H1 (cell line): Measurements from ENCODE around the gene ZNHIT3. TPM values are rescaled to one million over a fixed set of nuclear protein-coding genes. Genes with fewer than 3 reads are reported as not detected.

Experiments used
- CTCF ChIA-PET: fragments of 300-600 bp; sonication (Branson Sonifier 250); formaldehyde crosslinking; loops from one replicate; lab custom pipeline; 2021; ENCODE audit not compliant: partially characterized antibody; lab: Charles Lee
- POLR2A ChIA-PET: fragments of 300-600 bp; sonication (Branson Sonifier 250); formaldehyde crosslinking; loops from one replicate; lab custom pipeline; 2021; ENCODE audit warnings: inconsistent platforms; ENCODE audit not compliant: partially characterized antibody; lab: Charles Lee
- DNase-seq, 2 experiments: peaks; one replicate each; pipeline versions ENCODE4 v3.0.0 to v3.0.0-alpha.2; 2010 to 2022; ENCODE audit warnings: low spot score in 2 of 2, low read depth in 1 of 2, mixed read lengths in 1 of 2
- FAIRE-seq: peaks from 2 replicates; lab custom pipeline; 2011; peaks lifted over from hg19 to GRCh38; lab: Jason Lieb, UNC
- H2AFZ ChIP-seq: 2 replicates; pipeline ENCODE4 v1.8.1; 2012; ENCODE audit warnings: low read length, inconsistent platforms
- H2AK5ac ChIP-seq: 2 replicates; pipeline ENCODE4 v1.6.1; 2013; ENCODE audit warnings: low read depth, low read length
- H2BK120ac ChIP-seq: replicated peaks from 2 replicates; pipeline ENCODE3; 2013; ENCODE audit warnings: low read depth, low read length, inconsistent platforms
- H2BK12ac ChIP-seq: 2 replicates; pipeline ENCODE4 v1.6.1; 2013; ENCODE audit warnings: low read depth, low read length
- H2BK15ac ChIP-seq: 2 replicates; pipeline ENCODE4 v1.6.1; 2013; ENCODE audit warnings: low read length
- H2BK20ac ChIP-seq: 2 replicates; pipeline ENCODE4 v1.6.1; 2013; ENCODE audit warnings: low read length
- H2BK5ac ChIP-seq: 2 replicates; pipeline ENCODE4 v1.6.1; 2013; ENCODE audit warnings: low read depth, low read length
- H3K14ac ChIP-seq: 2 replicates; pipeline ENCODE4 v1.6.1; 2013; ENCODE audit warnings: inconsistent platforms; ENCODE audit not compliant: insufficient read length
- H3K18ac ChIP-seq: 2 replicates; pipeline ENCODE4 v1.6.1; 2013; ENCODE audit warnings: low read length; ENCODE audit errors: extremely low read depth
- H3K23ac ChIP-seq: 2 replicates; pipeline ENCODE4 v1.6.1; 2013; ENCODE audit warnings: inconsistent platforms; ENCODE audit not compliant: insufficient read length
- H3K23me2 ChIP-seq: 2 replicates; pipeline ENCODE4 v1.6.1; 2013; ENCODE audit warnings: low read depth, low read length
- H3K27ac ChIP-seq: 2 replicates; pipeline ENCODE4 v1.6.1; 2011; ENCODE audit warnings: low read depth, low read length, inconsistent platforms
- H3K27me3 ChIP-seq, 4 experiments: replicated peaks in 1 of 4; 1 replicate in 1 of 4; 2 replicates in 3 of 4; pipeline versions ENCODE4 v1.6.1 to v1.8.1; 2011 to 2013; ENCODE audit warnings: low read length in 3 of 4, mild to moderate bottlenecking in 3 of 4, inconsistent platforms in 2 of 4, mixed read lengths in 2 of 4, moderate library complexity in 1 of 4; ENCODE audit not compliant: control insufficient read depth in 3 of 4, insufficient read depth in 3 of 4; ENCODE audit errors: extremely low read depth in 1 of 4
- H3K36me3 ChIP-seq, 4 experiments: 2 replicates each; pipeline versions ENCODE4 v1.6.1 to v1.8.1; 2011 to 2013; ENCODE audit warnings: mild to moderate bottlenecking in 4 of 4, low read length in 3 of 4, moderate library complexity in 2 of 4, control low read depth in 1 of 4, inconsistent platforms in 1 of 4; ENCODE audit not compliant: insufficient read depth in 4 of 4, control insufficient read depth in 2 of 4
- H3K4ac ChIP-seq: replicated peaks from 2 replicates; pipeline ENCODE3; 2013; ENCODE audit warnings: low read length, low read depth, mixed read lengths, inconsistent platforms; ENCODE audit not compliant: insufficient read length
- H3K4me1 ChIP-seq, 4 experiments: replicated peaks in 1 of 4; 1 replicate in 1 of 4; 2 replicates in 3 of 4; pipeline versions ENCODE4 v1.6.1 to v1.8.1; 2011 to 2013; ENCODE audit warnings: low read length in 3 of 4, inconsistent platforms in 2 of 4, mixed read lengths in 1 of 4; ENCODE audit not compliant: insufficient read depth in 4 of 4, control insufficient read depth in 3 of 4
- H3K4me2 ChIP-seq, 2 experiments: 2 replicates each; pipeline versions ENCODE4 v1.6.1 to v1.8.1; 2011 to 2013; ENCODE audit warnings: low read depth in 2 of 2, low read length in 2 of 2, control low read depth in 1 of 2, inconsistent platforms in 1 of 2, mild to moderate bottlenecking in 1 of 2; ENCODE audit not compliant: insufficient read depth in 1 of 2
- H3K4me3 ChIP-seq, 4 experiments: fragments of 200-600, 300-600 bp in 1 of 4; sonication (generic), shearing (Covaris generic), sonication (Bioruptor Twin) in 1 of 4; 2 replicates each; pipeline versions ENCODE4 v1.5.1 to v1.8.1; 2011 to 2016; ENCODE audit warnings: low read length in 4 of 4, low read depth in 3 of 4, control low read depth in 2 of 4, inconsistent platforms in 2 of 4, mild to moderate bottlenecking in 2 of 4, mixed read lengths in 1 of 4, moderate library complexity in 1 of 4; ENCODE audit not compliant: insufficient read depth in 2 of 4; ENCODE audit errors: extremely low read depth in 1 of 4
- H3K56ac ChIP-seq: replicated peaks from 2 replicates; pipeline ENCODE3; 2013; ENCODE audit warnings: low read depth, mild to moderate bottlenecking, mixed read lengths, low read length, inconsistent platforms; ENCODE audit not compliant: insufficient read length
- H3K79me1 ChIP-seq: 2 replicates; pipeline ENCODE4 v1.6.1; 2013; ENCODE audit warnings: low read depth, low read length, control low read depth
- H3K79me2 ChIP-seq, 2 experiments: 2 replicates each; pipeline versions ENCODE4 v1.6.1 to v1.8.1; 2012 to 2013; ENCODE audit warnings: low read length in 2 of 2, mild to moderate bottlenecking in 2 of 2, inconsistent platforms in 1 of 2; ENCODE audit not compliant: insufficient read depth in 2 of 2, control insufficient read depth in 1 of 2
- H3K9ac ChIP-seq, 4 experiments: replicated peaks in 1 of 4; 1 replicate in 1 of 4; 2 replicates in 3 of 4; pipeline versions ENCODE4 v1.6.1 to v1.8.1; 2011 to 2013; ENCODE audit warnings: low read depth in 3 of 4, low read length in 3 of 4, control low read depth in 2 of 4, mild to moderate bottlenecking in 2 of 4, moderate library complexity in 2 of 4, inconsistent platforms in 1 of 4; ENCODE audit errors: extremely low read depth in 1 of 4
- H3K9me3 ChIP-seq, 2 experiments: 2 replicates each; pipeline versions ENCODE4 v1.6.1 to v1.8.1; 2012 to 2013; ENCODE audit warnings: mild to moderate bottlenecking in 2 of 2, moderate library complexity in 2 of 2, control low read depth in 1 of 2, inconsistent platforms in 1 of 2, low read depth in 1 of 2, low read length in 1 of 2, mixed read lengths in 1 of 2; ENCODE audit not compliant: insufficient read depth in 2 of 2
- H4K20me1 ChIP-seq, 2 experiments: replicated peaks in 1 of 2; 2 replicates each; pipeline versions ENCODE3 to v1.8.1; 2011 to 2013; ENCODE audit warnings: inconsistent platforms in 2 of 2, low read length in 2 of 2, mild to moderate bottlenecking in 1 of 2; ENCODE audit not compliant: insufficient read depth in 2 of 2, control insufficient read depth in 1 of 2
- H4K5ac ChIP-seq: 2 replicates; pipeline ENCODE4 v1.6.1; 2013; ENCODE audit warnings: low read length, low read depth, mixed read lengths, inconsistent platforms; ENCODE audit not compliant: insufficient read length
- H4K8ac ChIP-seq: 2 replicates; pipeline ENCODE4 v1.8.0; 2013; ENCODE audit warnings: mild to moderate bottlenecking, moderate library complexity, low read length, inconsistent platforms; ENCODE audit not compliant: insufficient read depth; ENCODE audit errors: extremely low read depth
- H4K91ac ChIP-seq: replicated peaks from 2 replicates; pipeline ENCODE3; 2013; ENCODE audit warnings: low read length, mixed read lengths, inconsistent platforms; ENCODE audit not compliant: insufficient read length
- ATF2 ChIP-seq: IDR thresholded peaks from 2 replicates; pipeline ENCODE4 v1.6.1; 2012; ENCODE audit warnings: low read length, inconsistent platforms
- CBX5 ChIP-seq: fragments of 300-800, 300-1000 bp; sonication (generic); IDR thresholded peaks from 2 replicates; pipeline ENCODE4 v1.7.1; 2016; ENCODE audit warnings: antibody characterized with exemption, low read length, low read depth
- EGR1 ChIP-seq: IDR thresholded peaks from 2 replicates; pipeline ENCODE4 v1.6.1; 2011; ENCODE audit warnings: low read depth, low read length, borderline replicate concordance
- EP300 ChIP-seq, 2 experiments: IDR thresholded peaks; 1 replicate in 1 of 2; 2 replicates in 1 of 2; pipeline ENCODE4 v1.6.1; 2011 to 2012; ENCODE audit warnings: low read depth in 2 of 2, low read length in 2 of 2, mild to moderate bottlenecking in 2 of 2, borderline replicate concordance in 1 of 2, inconsistent platforms in 1 of 2, moderate library complexity in 1 of 2
- FOSL1 ChIP-seq: IDR thresholded peaks from 2 replicates; pipeline ENCODE4 v1.6.1; 2011; ENCODE audit warnings: mild to moderate bottlenecking, low read depth, low read length, moderate library complexity; ENCODE audit not compliant: insufficient read depth
- GABPA ChIP-seq: IDR thresholded peaks from 2 replicates; pipeline ENCODE4 v1.6.1; 2011; ENCODE audit warnings: mild to moderate bottlenecking, low read length, moderate library complexity, borderline replicate concordance; ENCODE audit not compliant: insufficient read depth
- MAFK ChIP-seq: IDR thresholded peaks from 2 replicates; pipeline ENCODE4 v1.6.1; 2012; ENCODE audit warnings: low read depth, mild to moderate bottlenecking, improper control_type of control experiment, low read length
- MAX ChIP-seq: IDR thresholded peaks from 2 replicates; pipeline ENCODE4 v1.6.1; 2012; ENCODE audit warnings: inconsistent platforms
- POLR2A ChIP-seq, 2 experiments: IDR thresholded peaks; 1 replicate in 1 of 2; 2 replicates in 1 of 2; pipeline ENCODE4 v1.6.1; 2011; ENCODE audit warnings: low read depth in 2 of 2, low read length in 2 of 2, mild to moderate bottlenecking in 2 of 2; ENCODE audit errors: control extremely low read depth in 1 of 2
- RXRA ChIP-seq: IDR thresholded peaks from 2 replicates; pipeline ENCODE4 v1.6.1; 2011; ENCODE audit warnings: low read depth, mild to moderate bottlenecking, low read length, moderate library complexity; ENCODE audit not compliant: insufficient read depth
- SP4 ChIP-seq: IDR thresholded peaks from 2 replicates; pipeline ENCODE4 v1.6.1; 2012; ENCODE audit warnings: low read length, inconsistent platforms
- SRF ChIP-seq: IDR thresholded peaks from 2 replicates; pipeline ENCODE4 v1.6.1; 2011; ENCODE audit warnings: mild to moderate bottlenecking, low read depth, low read length, moderate library complexity
- TBP ChIP-seq: IDR thresholded peaks from 2 replicates; pipeline ENCODE4 v1.6.1; 2011; ENCODE audit warnings: low read depth, low read length, improper control_type of control experiment
- WGBS, 2 experiments: shearing (Covaris generic) in 1 of 2; methylation state at CpG; one replicate each; pipeline versions ENCODE4 v1.1.6 to v1.1.7; 2013 to 2015; ENCODE audit warnings: low lambda C conversion rate in 2 of 2, mixed read lengths in 2 of 2, inconsistent platforms in 1 of 2, low coverage in 1 of 2, missing lambda C conversion rate in 1 of 2; ENCODE audit not compliant: insufficient replicate concordance in 2 of 2, insufficient coverage in 1 of 2, insufficient read length in 1 of 2; ENCODE audit errors: extremely low coverage in 1 of 2, missing lambda C conversion rate in 1 of 2; 5-methylcytosine and 5-hydroxymethylcytosine counted together
- polyA plus RNA-seq, 7 experiments: library from polyadenylated mRNA; depleted of rRNA in 3 of 7; stranded (reverse) in 5 of 7; unstranded in 2 of 7; fragments of >200 nt in 5 of 7; fragments of 200-250 nt in 2 of 7; gene quantifications; 1 replicate in 5 of 7; 2 replicates in 1 of 7; 4 replicates in 1 of 7; pipeline versions ENCODE4 v1.2.1 to v1.2.3, GENCODE V29; 2011 to 2013; ENCODE audit warnings: missing spikeins in 2 of 7, mixed read lengths in 2 of 7
- total RNA-seq: library from RNA; stranded (reverse); fragmentation: NEBNext Ultra II Directional; extraction: Animal tissue kit (Norgen Biotek cat#: 25700); gene quantifications from 2 replicates; pipeline ENCODE4 v1.2.1, GENCODE V29; 2021

Gene ZNHIT3
- total and polyA plus RNA-seq, 2 of the 8 experiments (the other 6 are each of a cell fraction or from before 2014, with no cell fraction given): 59.1 to 147 TPM

- H3K23me2 ChIP-seq: no peaks in the 10 kb centered on the region
- H3K4me3 ChIP-seq: no peak overlapping the region
- no peak overlapping the region for H2BK12ac ChIP-seq
- H3K4me2 ChIP-seq: no peak overlapping the region
- H2AFZ ChIP-seq: no peak overlapping the region
- H4K91ac ChIP-seq: no peak overlapping the region
- H3K4ac ChIP-seq: no peak overlapping the region
- no peaks in the 10 kb centered on the region for H3K27me3 ChIP-seq
- no peak overlapping the region for H3K27ac ChIP-seq
- peaks cover 0 to 3% of the 10 kb centered on the region in 2 experiments; a peak in 1 of 4 replicates for H3K79me2 ChIP-seq
- H3K14ac ChIP-seq: no peak overlapping the region
- H3K36me3 ChIP-seq: peaks cover 31 to 82% (median 53%) of the 10 kb centered on the region in 4 experiments
- TF ChIP-seq CBX5 (no peak), TBP (no peak), RXRA (no peak), FOSL1 (no peak), SP4 (no peak), SRF (no peak), POLR2A (IDR thresholded peaks at IDR 0.05; ENCODE audit: control extremely low read depth in 1 of 2, low read depth in 2 of 2, low read length in 2 of 2) (no peak), EGR1 (no peak), ATF2 (no peak), GABPA (no peak), MAX (no peak), EP300 (IDR thresholded peaks at IDR 0.05; ENCODE audit: borderline replicate concordance in 1 of 2, low read depth in 2 of 2, low read length in 2 of 2) (no peak), MAFK (no peak)
- no peak overlapping the region for H3K18ac ChIP-seq
- H3K9me3 ChIP-seq: no peaks in the 10 kb centered on the region
- no peak overlapping the region for H2BK20ac ChIP-seq
- H3K23ac ChIP-seq: no peak overlapping the region
- no peak overlapping the region for H3K9ac ChIP-seq
- whole genome bisulfite sequencing, 2 experiments: 88% methylated on average over 2 of the region's 2 CpGs; no CpG with 5 or more reads in 1 of the 2 experiments
- no peak for FAIRE-seq
- ChIA-PET CTCF (no interaction called here), POLR2A (interaction anchor here (1.3 to 7.7 kb wide), 6 partner anchors 6 to 32 kb away, joined by 4 to 89 read pairs (median 17); partner anchors contain the start of genes MYO19 and PIGW)
- H4K5ac ChIP-seq: no peak overlapping the region
- no peak overlapping the region for H2BK15ac ChIP-seq
- H2BK5ac ChIP-seq: no peak overlapping the region
- H2AK5ac ChIP-seq: no peak overlapping the region
- H3K56ac ChIP-seq: no peak overlapping the region
- H2BK120ac ChIP-seq: no peak overlapping the region
- no peaks in the 10 kb centered on the region for H3K4me1 ChIP-seq
- no peak for DNase-seq
- H4K8ac ChIP-seq: no peak overlapping the region
- H3K79me1 ChIP-seq: peaks cover 3% of the 10 kb centered on the region; the same call in 1 of the 2 replicates
- H4K20me1 ChIP-seq: peaks cover 4 to 9% of the 10 kb centered on the region in 2 experiments
Observed at GRCh38 chr17:36523113-36523512, 36.6 kb downstream of the ZNHIT3 start.
